ENCODE results near the gene ZNRF2.

Gene ZNRF2

GRCh38 chr7:30323006-30323355 is 38.6 kb downstream of the ZNRF2 start:
- DNase-seq = peak; percentile 27

- DNase-seq = no peak
Observed at GRCh38 chr7:30327813-30328212, 43.4 kb downstream of the ZNRF2 start.

GRCh38 chr7:30328381-30328780 is 44.0 kb downstream of the ZNRF2 start:
- no peak for DNase-seq

GRCh38 chr7:30329716-30330115 is 45.3 kb downstream of the ZNRF2 start:
- peak; percentile 52 for DNase-seq

- peak; percentile 64 for DNase-seq
Observed at GRCh38 chr7:30330134-30331111, 46.0 kb downstream of the ZNRF2 start.

DNA sequence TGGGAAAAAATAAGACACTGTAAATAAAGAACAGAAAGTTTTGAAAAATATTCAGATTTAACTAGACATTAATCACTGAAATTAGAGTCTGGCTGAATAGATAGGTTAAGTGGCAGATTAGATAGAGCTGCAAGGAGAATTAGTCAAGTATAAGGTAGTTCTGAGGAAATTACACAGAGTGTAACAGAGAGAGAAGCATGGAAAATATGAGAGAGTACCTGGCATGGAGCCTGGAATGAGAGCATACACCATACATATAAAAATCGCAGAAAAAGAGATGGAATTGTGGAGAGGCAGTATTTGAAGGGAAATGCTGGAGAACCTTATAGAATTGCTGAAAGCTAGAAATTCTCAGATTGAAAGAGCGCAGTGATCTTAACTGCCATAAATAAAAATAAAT is 46.9 kb downstream of the ZNRF2 start:
- no peak for DNase-seq

GRCh38 chr7:30332549-30332948 is 48.2 kb downstream of the ZNRF2 start:
- no peak for DNase-seq

DNA sequence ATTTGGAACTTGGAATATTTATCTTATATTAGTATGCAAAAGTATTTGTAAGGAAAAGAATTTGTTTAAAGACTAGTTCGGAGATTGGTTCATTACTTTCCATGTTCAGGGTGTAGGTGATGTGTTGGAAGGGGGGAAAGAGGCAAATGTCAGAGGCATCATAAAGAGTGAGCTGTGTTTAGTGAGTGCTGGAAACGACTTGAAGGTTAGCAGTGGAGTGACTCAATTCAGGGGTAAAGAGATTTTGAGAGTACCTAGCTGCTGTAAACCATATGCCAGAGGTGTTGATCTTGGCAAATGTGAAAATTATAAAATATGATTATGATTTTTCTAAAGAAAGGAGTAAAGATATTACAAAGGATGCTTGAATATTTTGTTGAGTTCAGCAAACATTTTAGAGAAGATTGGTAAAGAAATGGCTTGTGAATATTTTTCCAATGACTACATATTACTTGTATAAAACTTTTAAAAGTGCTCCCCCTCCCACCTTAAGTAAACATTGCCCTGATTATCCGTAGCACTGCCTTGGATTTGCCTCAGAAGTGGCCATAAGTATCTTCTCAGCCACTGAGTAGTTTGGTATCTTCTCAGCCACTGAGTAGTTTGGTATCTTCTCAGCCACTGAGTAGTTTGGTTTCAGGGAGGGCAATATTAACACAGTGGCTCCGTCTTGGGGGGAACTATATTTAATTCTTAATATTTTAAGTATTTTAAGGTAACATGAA is 51.5 kb downstream of the ZNRF2 start:
- no peak for DNase-seq

DNA sequence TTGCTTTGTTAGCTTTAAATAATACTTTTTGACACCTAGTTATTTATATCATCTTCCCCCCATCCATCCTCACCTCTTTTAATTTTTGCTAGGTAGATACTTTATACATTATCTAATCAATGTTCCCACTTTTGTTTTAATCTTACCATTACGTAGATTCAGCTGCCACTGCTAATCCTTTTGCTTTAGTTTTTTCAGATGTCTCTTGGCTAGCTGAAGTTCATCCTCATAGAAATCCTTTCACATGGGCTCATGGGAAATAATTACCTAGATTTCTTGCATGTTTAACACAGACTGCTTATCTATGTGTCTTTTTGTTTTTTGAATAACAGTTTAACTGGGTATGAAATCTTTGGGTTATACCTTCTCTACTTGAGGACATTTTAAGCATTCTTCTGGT is 60.1 kb downstream of the ZNRF2 start:
- DNase-seq = no peak

DNA sequence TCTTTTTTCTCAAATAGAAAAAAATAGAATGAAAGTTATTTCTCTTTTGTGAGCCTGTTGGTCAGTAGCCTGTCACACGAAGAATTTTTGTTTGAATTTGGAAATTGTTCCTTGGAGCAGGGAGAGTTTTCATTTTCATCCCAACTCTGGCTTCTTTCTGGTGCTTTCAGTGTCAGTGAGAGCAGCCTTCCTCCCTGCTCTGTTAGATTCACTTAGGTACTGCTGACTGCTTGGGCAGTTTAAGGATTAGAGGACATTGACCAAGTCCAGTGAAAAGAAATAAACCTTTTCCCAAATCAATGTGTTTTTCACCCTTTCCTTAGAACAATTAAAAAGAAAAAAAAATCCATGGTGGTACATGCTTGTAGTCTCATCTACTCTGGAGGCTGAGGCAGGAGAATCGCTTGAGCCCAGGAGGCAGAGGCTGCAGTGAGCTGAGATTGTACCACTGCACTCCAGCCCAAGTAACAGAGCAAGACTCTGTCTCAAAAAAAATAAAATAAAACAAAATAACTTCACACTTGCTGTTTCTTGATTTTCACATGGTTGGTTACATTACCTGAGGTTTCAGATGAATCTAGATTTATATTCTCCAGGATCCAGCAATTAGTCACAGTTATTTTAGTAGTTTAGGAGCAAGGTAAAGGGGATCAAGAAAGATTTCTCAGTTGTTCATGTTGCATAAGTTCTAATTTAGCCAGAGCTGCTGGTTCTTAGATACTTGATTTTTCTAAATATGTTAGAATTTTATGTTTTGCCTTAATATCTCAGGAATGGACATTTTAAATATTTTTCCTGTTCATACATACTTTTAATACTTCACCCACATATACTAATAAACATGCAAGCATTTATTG is 63.1 kb downstream of the ZNRF2 start:
- DNase-seq = no peak

- peak; percentile 73 for DNase-seq
Observed at GRCh38 chr7:30348083-30348560, 63.7 kb downstream of the ZNRF2 start.

DNA sequence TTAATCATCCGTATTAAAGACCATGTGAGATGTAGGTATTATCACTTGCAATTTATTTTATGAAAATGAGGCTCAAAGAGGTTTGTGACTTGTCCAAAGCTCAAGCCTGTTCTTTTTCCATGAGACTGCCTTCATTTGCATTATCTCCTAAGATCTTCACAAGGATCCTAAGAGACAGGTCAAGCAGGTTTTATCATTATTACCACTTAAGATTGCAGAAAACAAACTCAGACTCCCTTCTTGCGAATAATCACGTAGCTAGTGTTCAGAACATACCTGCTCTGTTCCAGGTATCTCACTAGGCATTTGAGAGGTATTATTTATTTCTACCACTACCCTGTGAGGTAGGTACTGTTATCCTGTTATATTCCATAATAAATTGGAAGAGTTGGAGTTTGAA is 64.8 kb downstream of the ZNRF2 start:
- no peak for DNase-seq

- no peak for DNase-seq
Observed at GRCh38 chr7:30349816-30350215, 65.4 kb downstream of the ZNRF2 start.

DNA sequence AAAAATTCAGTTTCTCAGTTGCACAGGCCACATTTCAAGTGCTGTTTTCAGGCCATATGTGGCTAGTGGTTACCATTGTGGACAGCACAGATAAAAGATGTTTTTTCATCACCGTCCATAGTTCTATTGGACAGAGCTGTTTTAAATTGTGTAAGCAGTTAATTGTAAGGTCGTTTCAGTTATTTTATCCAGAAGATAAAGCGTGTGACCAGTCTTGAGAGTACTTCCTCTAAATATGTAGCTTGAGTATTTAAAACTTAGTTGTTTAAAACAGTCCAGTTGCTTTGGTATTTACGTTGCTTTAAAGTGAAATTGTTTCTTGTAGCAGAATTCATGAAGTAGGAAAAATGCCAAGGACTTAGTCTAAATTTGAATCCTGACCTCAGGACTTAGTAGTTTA is 66.9 kb downstream of the ZNRF2 start:
- DNase-seq = peak; percentile 51

- DNase-seq = no peak
Observed at GRCh38 chr7:30351724-30352123, 67.3 kb downstream of the ZNRF2 start.

- no peak for DNase-seq
Observed at GRCh38 chr7:30352169-30352568, 67.8 kb downstream of the ZNRF2 start.

DNA sequence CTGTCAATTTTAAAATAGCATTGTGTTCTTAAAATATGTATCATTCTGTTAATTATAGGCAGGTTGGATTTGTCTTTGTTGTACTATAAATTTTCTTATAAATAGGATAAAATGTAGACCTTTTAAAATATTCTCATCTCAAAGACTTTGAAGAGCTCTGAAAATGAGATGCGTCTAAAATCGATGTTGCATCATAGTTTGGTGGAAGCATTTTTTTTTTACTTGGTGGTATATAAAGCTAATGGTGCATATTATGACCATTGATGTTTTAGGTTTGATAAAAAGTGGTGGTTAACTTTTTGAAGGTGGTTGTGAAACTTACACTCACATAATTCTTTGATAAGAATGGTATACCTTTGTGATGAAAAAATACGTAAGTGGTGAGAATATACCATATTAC is 69.1 kb downstream of the ZNRF2 start:
- no peak for DNase-seq

DNA sequence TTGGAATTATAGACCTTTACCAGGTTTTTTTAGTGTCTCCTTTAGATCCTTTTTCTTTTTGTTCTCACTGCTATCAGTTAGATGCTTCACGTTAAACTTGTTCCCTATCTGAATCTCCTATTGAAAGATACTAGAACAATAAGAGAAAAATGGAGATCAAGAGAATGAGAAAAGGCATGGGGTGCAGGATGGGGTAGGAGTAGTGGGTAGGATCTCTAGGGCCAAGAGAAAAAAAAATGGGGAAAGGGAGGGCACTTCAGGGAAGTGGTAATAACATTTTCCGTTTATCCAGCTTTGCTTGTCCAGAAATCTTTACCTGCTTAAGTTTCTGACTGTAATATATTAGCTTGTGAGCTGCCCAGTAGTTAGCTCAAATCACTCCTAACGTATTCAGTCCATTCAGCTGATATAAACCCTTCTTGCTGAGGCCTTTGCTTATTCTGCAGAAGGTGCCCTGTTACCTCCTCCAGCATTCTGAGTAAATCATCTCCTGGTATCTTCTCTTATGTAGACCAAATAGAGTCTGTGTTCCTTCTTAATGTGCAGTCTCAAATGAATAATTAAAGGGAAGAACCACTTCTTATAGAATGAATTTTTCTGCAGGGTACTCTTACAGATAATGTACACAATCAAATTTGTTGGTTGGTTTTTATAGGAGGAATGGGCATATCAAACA is 69.7 kb downstream of the ZNRF2 start:
- DNase-seq = no peak

- no peak for DNase-seq
Observed at GRCh38 chr7:30354791-30355190, 70.4 kb downstream of the ZNRF2 start.

DNA sequence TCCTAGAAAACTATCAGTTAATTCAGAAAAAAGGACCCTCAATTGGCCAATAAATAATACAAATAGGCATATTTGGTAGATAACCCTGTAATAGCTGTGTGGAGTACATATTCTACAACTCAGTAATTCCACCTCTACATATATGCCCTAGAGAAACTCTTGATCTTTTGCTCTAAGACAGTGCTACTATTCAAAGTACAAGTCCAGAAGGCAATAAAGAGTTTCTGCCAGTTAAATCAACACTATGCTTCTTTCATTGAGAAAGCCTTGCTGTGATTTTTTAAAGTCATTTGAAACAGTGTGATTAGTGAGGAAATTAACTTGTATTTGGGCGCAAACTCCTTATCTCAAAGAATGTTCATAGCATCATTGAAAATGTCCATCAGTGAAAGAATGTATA is 75.6 kb downstream of the ZNRF2 start:
- DNase-seq = no peak

DNA sequence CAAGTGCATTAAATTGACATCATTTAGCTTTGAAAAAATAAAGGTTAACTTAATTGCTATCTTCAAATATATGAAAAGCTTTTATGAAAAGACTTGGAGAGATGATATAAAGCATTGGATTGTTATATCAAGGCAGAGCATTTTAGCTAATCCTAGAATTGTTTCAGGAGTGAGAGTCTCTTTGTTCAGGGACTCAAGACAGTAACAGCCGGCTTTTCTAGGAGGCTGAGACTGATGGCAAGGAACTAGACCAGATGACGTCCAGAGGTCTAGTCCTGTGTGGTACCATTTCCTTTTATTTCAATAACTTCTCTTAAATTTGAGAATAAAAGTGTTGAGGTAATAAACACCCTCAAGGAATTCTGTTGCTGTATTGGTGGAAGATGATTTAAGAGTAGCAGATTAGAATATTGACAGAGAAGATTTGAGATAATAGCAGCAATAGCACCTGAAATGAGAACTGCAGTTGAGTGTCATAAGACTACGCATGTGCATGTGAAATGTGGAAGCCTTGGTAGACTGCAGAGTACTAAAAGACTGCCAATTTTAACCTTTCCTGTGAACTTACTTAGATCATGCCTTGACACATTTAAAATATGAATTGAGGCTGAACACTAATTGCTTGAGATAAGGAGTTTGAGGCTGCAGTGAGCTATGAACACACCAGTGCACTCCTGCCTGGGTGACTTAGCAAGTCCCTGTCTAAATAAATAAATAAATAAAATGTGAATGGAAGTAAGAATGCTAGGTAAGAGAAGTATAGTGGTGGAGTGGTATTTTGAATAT is 79.6 kb downstream of the ZNRF2 start:
- no peak for DNase-seq

- no peak for DNase-seq
Observed at GRCh38 chr7:30364773-30365172, 80.4 kb downstream of the ZNRF2 start.

Data from suppressor macrophage treated with lipopolysaccharide for 4 hours (primary cell).